K562 (cell line): ENCODE measurements around the gene NHLH2. TPM values are rescaled to one million over a fixed set of nuclear protein-coding genes. Genes with fewer than 3 reads are reported as not detected.

Experiments
- ATAC-seq: fragments of 200-7000 bp; cut with Tn5 transposase; 3 replicates; pipeline ENCODE4 v1.9.1; 2020; ENCODE audit warnings: moderate library complexity
- Bru-seq: library from RNA; stranded (reverse); fragments of 400-500 nt; gene quantifications from one replicate; lab custom pipeline; 2021; lab: Mats Ljungman, UMichigan
- BruChase-seq, 2 experiments: library from RNA; stranded (reverse); fragments of 400-500 nt; gene quantifications; one replicate each; lab custom pipeline; 2021; lab: Mats Ljungman, UMichigan
- BruUV-seq: library from RNA; stranded (reverse); fragments of 400-500 nt; replicated peaks from 2 replicates; lab custom pipeline; 2021; lab: Mats Ljungman, UMichigan
- CTCF ChIA-PET: fragments of 300-600 bp; formaldehyde crosslinking; extraction: SDS; loops from one replicate; lab custom pipeline; 2021; ENCODE audit warnings: low intra/inter-chr PET ratio; lab: Yijun Ruan, JAX
- POLR2A ChIA-PET: fragments of 300-600, 350-650 bp; sonication (Branson Sonifier 250); formaldehyde crosslinking; extraction: SDS; loops from one replicate; lab custom pipeline; 2021; ENCODE audit warnings: antibody characterized with exemption, inconsistent platforms; lab: Yijun Ruan, JAX
- DNase-seq, 4 experiments: peaks; one replicate each; pipeline versions ENCODE4 v3.0.0 to v3.0.0-alpha.2; 2011 to 2018; ENCODE audit warnings: low spot score in 3 of 4, mixed read lengths in 3 of 4; ENCODE audit errors: extremely low read depth in 1 of 4
- FAIRE-seq: peaks from 2 replicates; lab custom pipeline; 2011; peaks lifted over from hg19 to GRCh38; lab: Jason Lieb, UNC
- H2AFZ ChIP-seq: 2 replicates; pipeline ENCODE4 v1.6.0; 2011; ENCODE audit warnings: low read depth, low read length, control low read depth, inconsistent platforms
- H3K27ac ChIP-seq: fragments of 200-600 bp; 3 replicates; pipeline ENCODE4 v1.8.0; 2011; ENCODE audit warnings: low read depth, mild to moderate bottlenecking, control low read depth, inconsistent platforms, low read length, moderate library complexity, mixed read lengths; ENCODE audit errors: extremely low read depth
- H3K27me3 ChIP-seq, 2 experiments: fragments of 300-600 bp in 1 of 2; 2 replicates in 1 of 2; 3 replicates in 1 of 2; pipeline versions ENCODE4 v1.6.0 to v1.8.0; 2011; ENCODE audit warnings: inconsistent platforms in 2 of 2, low read length in 2 of 2, mild to moderate bottlenecking in 1 of 2, mixed read lengths in 1 of 2, moderate library complexity in 1 of 2; ENCODE audit not compliant: control insufficient read depth in 2 of 2, insufficient read depth in 2 of 2
- H3K36me3 ChIP-seq: fragments of 300-600 bp; 3 replicates; pipeline ENCODE4 v1.8.0; 2011; ENCODE audit warnings: mild to moderate bottlenecking, low read length, inconsistent platforms; ENCODE audit not compliant: control insufficient read depth, insufficient read depth
- H3K4me1 ChIP-seq, 2 experiments: fragments of 200-600 bp in 1 of 2; replicated peaks in 1 of 2; 2 replicates in 1 of 2; 3 replicates in 1 of 2; pipeline versions ENCODE4 v1.5.1 to v1.8.0; 2011; ENCODE audit warnings: inconsistent platforms in 2 of 2, low read length in 2 of 2, mild to moderate bottlenecking in 1 of 2, mixed read lengths in 1 of 2, moderate library complexity in 1 of 2; ENCODE audit not compliant: control insufficient read depth in 2 of 2, insufficient read depth in 2 of 2
- H3K4me2 ChIP-seq: 2 replicates; pipeline ENCODE4 v1.6.1; 2011; ENCODE audit warnings: low read length, control low read depth, inconsistent platforms, mixed read lengths; ENCODE audit not compliant: insufficient read depth
- H3K4me3 ChIP-seq: fragments of 200-600 bp; sonication (generic), shearing (Covaris generic); 2 replicates; pipeline ENCODE4 v1.5.1; 2016; ENCODE audit warnings: control low read depth, inconsistent platforms
- H3K79me2 ChIP-seq: fragments of 200-600 bp; 3 replicates; pipeline ENCODE4 v1.8.0; 2011; ENCODE audit warnings: low read length, inconsistent platforms; ENCODE audit not compliant: control insufficient read depth, insufficient read depth
- H3K9ac ChIP-seq, 2 experiments: 2 replicates each; pipeline versions ENCODE4 v1.6.0 to v1.6.1; 2011; ENCODE audit warnings: low read depth in 2 of 2, low read length in 2 of 2, control low read depth in 1 of 2, inconsistent platforms in 1 of 2, mild to moderate bottlenecking in 1 of 2, mixed read lengths in 1 of 2; ENCODE audit not compliant: insufficient read depth in 1 of 2
- H3K9me1 ChIP-seq: one replicate; pipeline ENCODE4 v1.6.0; 2011; ENCODE audit warnings: inconsistent platforms, mild to moderate bottlenecking, low read length, moderate library complexity; ENCODE audit not compliant: control insufficient read depth, insufficient read depth
- H3K9me3 ChIP-seq: replicated peaks from 2 replicates; pipeline ENCODE4 v1.5.1; 2011; ENCODE audit warnings: low read depth, low read length, inconsistent platforms; ENCODE audit not compliant: control insufficient read depth, insufficient read depth
- H4K20me1 ChIP-seq: replicated peaks from 2 replicates; pipeline ENCODE4 v1.6.1; 2011; ENCODE audit warnings: low read length, inconsistent platforms, mixed read lengths; ENCODE audit not compliant: control insufficient read depth, insufficient read depth
- FOXK1 ChIP-seq: sonication (generic); formaldehyde crosslinking; IDR thresholded peaks from 2 replicates; pipeline ENCODE4 v1.8.0; 2022; ENCODE audit warnings: missing genetic modification reagents, mild to moderate bottlenecking, borderline replicate concordance
- MAFK ChIP-seq: IDR thresholded peaks from 2 replicates; pipeline ENCODE4 v1.6.1; 2011; ENCODE audit warnings: low read length, improper control_type of control experiment
- ZNF57 ChIP-seq: fragments of 450-650 bp; formaldehyde crosslinking; IDR thresholded peaks from 2 replicates; pipeline ENCODE4 v1.4.0; 2020; ENCODE audit warnings: mild to moderate bottlenecking, moderate library complexity
- WGBS: fragments of 100-300 bp; shearing (Covaris generic); methylation state at CpG from one replicate; pipeline ENCODE4 v1.1.6; 2016; ENCODE audit warnings: low coverage, mixed read lengths; ENCODE audit not compliant: insufficient coverage; ENCODE audit errors: missing lambda C conversion rate; 5-methylcytosine and 5-hydroxymethylcytosine counted together
- in situ Hi-C: fragments of 300-500 bp; cut with MboI; formaldehyde crosslinking; loops from 4 replicates; pipeline ENCODE4 v1.15.0; 2018; ENCODE audit warnings: inconsistent platforms, mixed read lengths
- intact Hi-C: fragments of 100-400 bp; cut with micrococcal nuclease; formaldehyde crosslinking; loops from 2 replicates; pipeline ENCODE4 v1.14.2; 2022
- long read RNA-seq, 3 experiments: library from polyadenylated mRNA in 2 of 3; library from RNA in 1 of 3; unstranded in 2 of 3; stranded (forward) in 1 of 3; transcript quantifications; one replicate each; pipeline ENCODE4 v2.0.0, GENCODE V29; 2019 to 2022
- polyA minus RNA-seq, 3 experiments: library from RNA; depleted of rRNA, polyadenylated mRNA; stranded (reverse); fragments of >200 nt; gene quantifications; 2 replicates each; pipeline ENCODE4 v1.2.3, GENCODE V29; 2011
- polyA plus RNA-seq, 8 experiments: library from polyadenylated mRNA; depleted of rRNA in 4 of 8; stranded (reverse) in 5 of 8; unstranded in 3 of 8; fragments of >200 nt; fragmentation: Nextera tagmentation in 2 of 8; fragmentation: Illumina TruSeq in 1 of 8; extraction: Ambion mirVana in 2 of 8; extraction: Trizol in 1 of 8; gene quantifications; 2 replicates each; pipeline versions ENCODE4 v1.2.1 to v1.2.3, GENCODE V29; 2011 to 2014; ENCODE audit warnings: inconsistent platforms in 1 of 8, missing spikeins in 1 of 8
- total RNA-seq, 7 experiments: library from RNA; depleted of rRNA in 6 of 7; stranded (reverse); fragments of >200 nt in 6 of 7; fragmentation: Illumina TruSeq in 2 of 7; extraction: Trizol in 2 of 7; gene quantifications; 2 replicates each; pipeline versions ENCODE4 v1.2.1 to v1.2.3, GENCODE V29; 2011 to 2021; ENCODE audit warnings: low replicate concordance in 1 of 7
- TF ChIP-seq, protein P1 (sequence below), 2 experiments: IDR thresholded peaks in 1 of 2; conservative IDR thresholded peaks in 1 of 2; 2 replicates each; pipeline ENCODE4 v1.6.1; 2016; ENCODE audit warnings: low read depth in 2 of 2, mild to moderate bottlenecking in 1 of 2, missing compliant biosample characterization in 1 of 2, missing genetic modification characterization in 1 of 2, moderate library complexity in 1 of 2
- TF ChIP-seq, protein P2 (sequence below): fragments of 450-650 bp; IDR thresholded peaks from 2 replicates; pipeline ENCODE4 v1.6.1; 2016; ENCODE audit warnings: low read depth

The NHLH2 gene
- total RNA-seq (2011; cell fraction: chromatin; rRNA removed; ENCODE audit: low replicate concordance): not detected in 2 replicates
- total RNA-seq (2011; cell fraction: nucleolus; rRNA removed): not detected in 2 replicates
- not detected in 2 replicates for total RNA-seq (2011; cell fraction: nucleoplasm; rRNA removed)
- total RNA-seq (2014; rRNA removed) (not detected in 2 replicates), total RNA-seq (2014; rRNA removed; fragmentation: Illumina TruSeq; extraction: Trizol) (not detected in 2 replicates), total RNA-seq (2015; rRNA removed; fragmentation: Illumina TruSeq; extraction: Trizol) (not detected in 2 replicates), total RNA-seq (2021) (not detected in 2 replicates), polyA plus RNA-seq (2011; rRNA removed) (not detected in 2 replicates), polyA plus RNA-seq (2014; fragmentation: Illumina TruSeq; extraction: Trizol) (not detected in 2 replicates), polyA plus RNA-seq (2014; fragmentation: Nextera tagmentation; extraction: Ambion mirVana) (not detected), polyA plus RNA-seq (2014; rRNA removed) (not detected in 2 replicates), polyA minus RNA-seq (2011; rRNA and poly(A)+ RNA removed) (not detected in 2 replicates), Bru-seq, nascent RNA (not detected), BruChase-seq, experiment 1, labeled RNA remaining after a 2-hour chase (not detected), BruChase-seq, experiment 2, labeled RNA remaining after a 6-hour chase (percentile 11 among the genes with signal in this experiment)
- polyA plus RNA-seq (2011; cell fraction: cytosol; rRNA removed): not detected in 2 replicates
- polyA plus RNA-seq (2011; cell fraction: nucleus; rRNA removed): not detected in 2 replicates
- not detected in 2 replicates for polyA plus RNA-seq (2012)
- not detected in 2 replicates for polyA minus RNA-seq (2011; cell fraction: cytosol; rRNA and poly(A)+ RNA removed)
- polyA minus RNA-seq (2011; cell fraction: nucleus; rRNA and poly(A)+ RNA removed): not detected in 2 replicates
- long read RNA-seq, experiment 1: 0 reads
- long read RNA-seq, experiment 2: 0 reads
- long read RNA-seq, experiment 3: 0 reads

DNA sequence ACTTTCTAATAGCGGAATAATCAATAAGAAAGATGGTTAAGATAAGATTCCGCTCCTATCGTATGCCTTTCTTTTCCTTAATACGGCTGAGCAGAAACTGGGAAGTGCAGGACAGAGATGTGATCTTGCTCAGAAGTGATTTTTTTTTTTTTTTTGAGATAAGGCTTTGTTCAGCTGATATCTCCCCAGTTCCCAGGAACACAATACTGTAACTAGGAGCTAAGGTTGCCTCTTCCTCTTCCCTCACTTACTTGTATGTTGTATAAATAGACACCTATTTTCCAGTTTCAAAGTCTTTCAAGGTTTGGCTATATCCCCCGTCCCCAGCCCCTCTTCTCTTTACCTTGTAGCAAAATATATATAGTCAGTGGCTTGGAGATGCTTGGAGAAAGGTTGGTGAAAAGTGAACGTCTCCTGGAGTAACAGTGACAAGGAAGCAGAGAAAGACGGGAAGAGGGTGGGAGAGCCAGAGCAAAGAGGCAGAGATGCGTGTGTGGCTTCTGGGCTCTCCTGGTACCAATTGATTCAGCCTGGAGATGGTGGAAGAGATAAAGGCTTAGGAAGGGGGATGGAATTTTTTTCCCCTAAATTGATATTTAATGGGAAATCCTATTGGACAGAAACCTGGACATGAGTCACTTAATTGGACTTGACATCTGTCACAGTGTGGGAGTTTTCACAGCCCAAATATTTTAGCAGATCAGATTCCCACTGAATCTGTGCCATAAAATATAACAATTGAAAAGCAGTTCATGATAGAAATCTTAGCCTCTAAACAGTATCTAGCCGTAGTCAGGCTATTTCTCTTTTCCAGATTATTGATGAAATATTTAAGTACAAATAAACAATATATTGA is at the start of gene NHLH2:
TSS of gene NHLH2 (minus strand) at position 522 of the 856 bp plus-strand sequence. CDS start 2,754 bp downstream, outside the sequence.
- Histone ChIP-seq H3K4me1 (peaks cover 0 to 22% of the 10 kb centered on the region in 2 experiments; a peak in 1 of 5 replicates), H3K9ac (no peak within 1 kb of the TSS), H3K36me3 (no peaks in the 10 kb centered on the region), H4K20me1 (no peaks in the 10 kb centered on the region), H3K9me1 (no peaks in the 10 kb centered on the region), H3K27me3 (peaks cover 12 to 28% of the 10 kb centered on the region in 2 experiments; a peak in 4 of 5 replicates), H3K27ac (no peak within 1 kb of the TSS), H2AFZ (no peak within 1 kb of the TSS), H3K4me2 (no peak within 1 kb of the TSS), H3K9me3 (no peaks in the 10 kb centered on the region), H3K4me3 (no peak within 1 kb of the TSS), H3K79me2 (no peaks in the 10 kb centered on the region)
- FAIRE-seq (no peak), DNase-seq (no peak), ATAC-seq (no peak)
- no TSS peak for BruUV-seq
- POLR2A ChIA-PET: no interaction called here
- in situ Hi-C loops: no loop called here
- intact Hi-C loops: no loop called here
- WGBS: 10% methylated on average over 9 of the region's 9 CpGs
- CTCF ChIA-PET: no interaction called here
- TF ChIP-seq ZNF57 (CRISPR knock-in tag) (no peak), MAFK (no peak), FOXK1 (no peak)
- TF ChIP-seq, protein P1, sequence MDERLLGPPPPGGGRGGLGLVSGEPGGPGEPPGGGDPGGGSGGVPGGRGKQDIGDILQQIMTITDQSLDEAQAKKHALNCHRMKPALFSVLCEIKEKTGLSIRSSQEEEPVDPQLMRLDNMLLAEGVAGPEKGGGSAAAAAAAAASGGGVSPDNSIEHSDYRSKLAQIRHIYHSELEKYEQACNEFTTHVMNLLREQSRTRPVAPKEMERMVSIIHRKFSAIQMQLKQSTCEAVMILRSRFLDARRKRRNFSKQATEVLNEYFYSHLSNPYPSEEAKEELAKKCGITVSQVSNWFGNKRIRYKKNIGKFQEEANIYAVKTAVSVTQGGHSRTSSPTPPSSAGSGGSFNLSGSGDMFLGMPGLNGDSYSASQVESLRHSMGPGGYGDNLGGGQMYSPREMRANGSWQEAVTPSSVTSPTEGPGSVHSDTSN (CRISPR knock-in tag; IDR thresholded peaks at IDR 0.05; ENCODE audit: low read depth): no peak
- TF ChIP-seq, protein P1 (tag; conservative IDR thresholded peaks at IDR 0.05; ENCODE audit: low read depth): no peak
- TF ChIP-seq, protein P2, sequence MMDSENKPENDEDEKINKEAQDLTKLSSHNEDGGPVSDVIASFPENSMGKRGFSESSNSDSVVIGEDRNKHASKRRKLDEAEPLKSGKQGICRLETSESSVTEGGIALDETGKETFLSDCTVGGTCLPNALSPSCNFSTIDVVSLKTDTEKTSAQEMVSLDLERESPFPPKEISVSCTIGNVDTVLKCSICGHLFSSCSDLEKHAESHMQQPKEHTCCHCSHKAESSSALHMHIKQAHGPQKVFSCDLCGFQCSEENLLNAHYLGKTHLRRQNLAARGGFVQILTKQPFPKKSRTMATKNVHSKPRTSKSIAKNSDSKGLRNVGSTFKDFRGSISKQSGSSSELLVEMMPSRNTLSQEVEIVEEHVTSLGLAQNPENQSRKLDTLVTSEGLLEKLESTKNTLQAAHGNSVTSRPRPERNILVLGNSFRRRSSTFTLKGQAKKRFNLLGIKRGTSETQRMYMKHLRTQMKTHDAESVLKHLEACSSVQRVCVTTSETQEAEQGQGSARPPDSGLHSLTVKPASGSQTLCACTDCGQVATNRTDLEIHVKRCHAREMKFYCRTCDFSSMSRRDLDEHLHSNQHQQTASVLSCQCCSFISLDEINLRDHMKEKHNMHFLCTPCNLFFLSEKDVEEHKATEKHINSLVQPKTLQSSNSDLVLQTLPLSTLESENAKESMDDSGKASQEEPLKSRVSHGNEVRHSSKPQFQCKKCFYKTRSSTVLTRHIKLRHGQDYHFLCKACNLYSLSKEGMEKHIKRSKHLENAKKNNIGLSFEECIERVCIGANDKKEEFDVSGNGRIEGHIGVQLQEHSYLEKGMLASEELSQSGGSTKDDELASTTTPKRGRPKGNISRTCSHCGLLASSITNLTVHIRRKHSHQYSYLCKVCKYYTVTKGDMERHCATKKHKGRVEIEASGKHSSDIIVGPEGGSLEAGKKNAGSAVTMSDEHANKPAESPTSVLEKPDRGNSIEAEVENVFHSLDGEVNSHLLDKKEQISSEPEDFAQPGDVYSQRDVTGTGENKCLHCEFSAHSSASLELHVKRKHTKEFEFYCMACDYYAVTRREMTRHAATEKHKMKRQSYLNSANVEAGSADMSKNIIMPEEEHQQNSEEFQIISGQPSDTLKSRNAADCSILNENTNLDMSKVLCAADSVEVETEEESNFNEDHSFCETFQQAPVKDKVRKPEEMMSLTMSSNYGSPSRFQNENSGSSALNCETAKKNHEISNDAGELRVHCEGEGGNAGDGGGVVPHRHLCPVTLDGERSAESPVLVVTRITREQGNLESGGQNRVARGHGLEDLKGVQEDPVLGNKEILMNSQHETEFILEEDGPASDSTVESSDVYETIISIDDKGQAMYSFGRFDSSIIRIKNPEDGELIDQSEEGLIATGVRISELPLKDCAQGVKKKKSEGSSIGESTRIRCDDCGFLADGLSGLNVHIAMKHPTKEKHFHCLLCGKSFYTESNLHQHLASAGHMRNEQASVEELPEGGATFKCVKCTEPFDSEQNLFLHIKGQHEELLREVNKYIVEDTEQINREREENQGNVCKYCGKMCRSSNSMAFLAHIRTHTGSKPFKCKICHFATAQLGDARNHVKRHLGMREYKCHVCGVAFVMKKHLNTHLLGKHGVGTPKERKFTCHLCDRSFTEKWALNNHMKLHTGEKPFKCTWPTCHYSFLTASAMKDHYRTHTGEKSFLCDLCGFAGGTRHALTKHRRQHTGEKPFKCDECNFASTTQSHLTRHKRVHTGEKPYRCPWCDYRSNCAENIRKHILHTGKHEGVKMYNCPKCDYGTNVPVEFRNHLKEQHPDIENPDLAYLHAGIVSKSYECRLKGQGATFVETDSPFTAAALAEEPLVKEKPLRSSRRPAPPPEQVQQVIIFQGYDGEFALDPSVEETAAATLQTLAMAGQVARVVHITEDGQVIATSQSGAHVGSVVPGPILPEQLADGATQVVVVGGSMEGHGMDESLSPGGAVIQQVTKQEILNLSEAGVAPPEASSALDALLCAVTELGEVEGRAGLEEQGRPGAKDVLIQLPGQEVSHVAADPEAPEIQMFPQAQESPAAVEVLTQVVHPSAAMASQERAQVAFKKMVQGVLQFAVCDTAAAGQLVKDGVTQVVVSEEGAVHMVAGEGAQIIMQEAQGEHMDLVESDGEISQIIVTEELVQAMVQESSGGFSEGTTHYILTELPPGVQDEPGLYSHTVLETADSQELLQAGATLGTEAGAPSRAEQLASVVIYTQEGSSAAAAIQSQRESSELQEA: no peak
